Stimulated activated CD8-positive, alpha-beta memory T cell treated with anti-CD3 and anti-CD28 coated beads, Interleukin-2, amount 100 ng/mL, for 48 hours (primary cell): Measurements from ENCODE around the gene NXNL1.
A peak's percentile ranks its signal among the peaks of the same experiment; 100 is the strongest.

Experiments
- DNase-seq, 2 donors: peaks; one replicate each; pipeline ENCODE4 v3.0.0-alpha.2; 2020; ENCODE audit warnings: low read depth in 2 of 2

The NXNL1 gene

GRCh38 chr19:17419621-17420474 is 40.9 kb downstream of the NXNL1 start, which contains the start of gene MVB12A:
Gene MVB12A (plus strand): TSS chr19:17420047. CDS start chr19:17420136, 89 bp downstream.
- peak; percentile 88 to 92 for DNase-seq

- DNase-seq = no peak
Measured at GRCh38 chr19:17419154-17419620, 41.5 kb downstream of the NXNL1 start.

GRCh38 chr19:17418710-17419109 is 42.0 kb downstream of the NXNL1 start:
- DNase-seq = no peak

- DNase-seq = no peak
Measured at GRCh38 chr19:17415121-17415520, 45.6 kb downstream of the NXNL1 start.

DNA sequence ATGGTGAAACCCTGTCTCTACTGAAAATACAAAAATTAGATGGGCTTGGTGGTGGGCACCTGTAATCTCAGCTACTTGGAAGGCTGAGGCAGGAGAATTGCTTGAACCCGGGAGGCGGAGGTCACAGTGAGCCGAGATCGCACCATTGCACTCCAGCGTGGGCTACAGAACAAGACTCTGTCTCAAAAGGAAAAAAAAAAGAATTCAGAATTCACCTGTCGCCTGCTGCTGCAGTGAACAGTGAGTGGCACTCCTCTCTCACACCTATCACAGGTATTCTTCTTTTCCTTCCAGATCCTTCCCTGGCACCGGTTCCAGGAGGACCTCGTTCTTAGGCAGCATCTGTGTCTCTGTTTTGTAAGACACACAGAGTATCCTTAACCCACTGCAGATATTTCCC is 46.6 kb downstream of the NXNL1 start:
- DNase-seq = no peak

DNA sequence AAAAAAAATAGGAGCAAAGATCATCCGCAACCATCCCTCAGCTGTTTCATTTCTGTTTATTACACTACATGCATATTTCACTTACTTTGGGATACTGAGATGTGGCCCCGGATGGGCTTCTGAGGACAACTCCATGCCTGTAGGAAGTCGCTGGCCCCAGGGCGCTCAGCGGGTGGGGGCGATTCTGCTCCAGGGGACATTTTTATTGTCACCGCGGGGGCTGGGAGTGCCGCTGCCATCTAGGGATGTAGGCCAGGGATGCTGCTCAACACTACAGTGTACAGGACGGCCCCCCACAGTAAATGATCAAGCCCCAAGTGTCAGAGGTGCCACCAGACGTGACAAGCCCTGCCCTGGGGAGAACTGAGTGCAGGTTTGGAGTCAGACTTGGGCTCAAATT is 48.9 kb downstream of the NXNL1 start:
- DNase-seq = no peak

GRCh38 chr19:17409990-17410389 is 50.7 kb downstream of the NXNL1 start:
- DNase-seq = no peak

GRCh38 chr19:17406887-17407196 is 53.9 kb downstream of the NXNL1 start:
- no peak for DNase-seq

DNA sequence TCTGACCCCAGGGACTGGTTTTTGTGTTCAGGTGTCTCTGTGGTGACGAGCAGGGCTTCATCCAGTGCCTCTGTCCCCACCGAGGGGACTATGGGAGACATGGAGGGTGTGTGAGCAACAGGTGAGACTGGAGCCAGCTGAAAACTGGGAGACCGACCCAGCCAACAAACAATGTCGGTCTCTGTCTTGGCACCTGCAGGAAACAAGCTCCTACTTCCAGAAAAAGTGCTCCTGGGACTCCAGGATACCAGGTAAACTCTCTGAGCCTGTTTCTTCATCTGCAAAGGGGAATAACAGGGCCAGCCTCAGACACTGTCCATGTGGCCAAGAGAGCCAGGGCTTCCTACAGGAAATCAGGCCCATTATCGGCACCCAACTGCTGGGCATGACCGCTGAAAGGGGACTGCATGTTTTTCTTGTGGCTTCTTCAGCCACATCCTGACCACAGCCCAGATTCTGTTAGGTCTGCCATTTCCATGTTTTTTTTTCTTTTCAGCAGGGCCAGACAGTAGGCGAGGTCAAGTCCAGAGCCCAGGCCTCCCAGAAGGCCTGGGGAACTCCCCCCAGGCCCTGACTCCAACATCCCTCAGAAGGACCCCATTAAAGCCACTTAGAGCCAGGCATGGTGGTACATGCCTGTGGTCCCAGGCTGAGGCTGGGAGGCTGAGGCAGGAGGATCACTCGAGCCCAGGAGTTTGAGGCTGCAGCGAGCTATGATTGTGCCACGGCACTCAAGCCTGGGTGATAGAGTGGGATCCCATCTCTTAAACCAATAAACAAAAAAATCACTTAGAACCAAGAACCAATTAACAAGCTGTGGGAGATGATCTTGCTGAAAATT is 54.5 kb downstream of the NXNL1 start:
- DNase-seq = no peak
